ENCODE data around the gene CYB561.
A peak's percentile ranks its signal among the peaks of the same experiment; 100 is the strongest.

CYB561 gene

GRCh38 chr17:63445954-63446752 lies at the start of gene CYB561:
Gene CYB561 (minus strand): TSS chr17:63446306. CDS start chr17:63437547, 8,759 bp downstream.
- peak; percentile 91 for DNase-seq

- no peak for DNase-seq
These were observed 49.4 kb upstream of the CYB561 start for GRCh38 chr17:63495491-63495890.

GRCh38 chr17:63494300-63494928 lies 48.3 kb upstream of the CYB561 start:
- DNase-seq = no peak

GRCh38 chr17:63493411-63493810 lies 47.3 kb upstream of the CYB561 start:
- DNase-seq = no peak

- no peak for DNase-seq
These were observed 46.8 kb upstream of the CYB561 start for GRCh38 chr17:63492940-63493339.

- DNase-seq = no peak
These were observed 46.0 kb upstream of the CYB561 start for GRCh38 chr17:63491977-63492618.

- DNase-seq = no peak
These were observed 45.3 kb upstream of the CYB561 start for GRCh38 chr17:63491413-63491812.

GRCh38 chr17:63490858-63491400 lies 44.8 kb upstream of the CYB561 start:
- no peak for DNase-seq

GRCh38 chr17:63490329-63490728 lies 44.2 kb upstream of the CYB561 start:
- DNase-seq = no peak

- DNase-seq = no peak
These were observed 43.2 kb upstream of the CYB561 start for GRCh38 chr17:63489291-63489690.

GRCh38 chr17:63488851-63489250 lies 42.7 kb upstream of the CYB561 start:
- no peak for DNase-seq

GRCh38 chr17:63487014-63487339 lies 40.9 kb upstream of the CYB561 start:
- DNase-seq = no peak

GRCh38 chr17:63486317-63487013 lies 40.4 kb upstream of the CYB561 start:
- DNase-seq = no peak

- DNase-seq = no peak
These were observed 37.8 kb upstream of the CYB561 start for GRCh38 chr17:63483655-63484575.

- DNase-seq = no peak
These were observed 36.9 kb upstream of the CYB561 start for GRCh38 chr17:63483038-63483437.

- no peak for DNase-seq
These were observed 36.4 kb upstream of the CYB561 start for GRCh38 chr17:63482509-63482908.

GRCh38 chr17:63481488-63481870 lies 35.4 kb upstream of the CYB561 start:
- no peak for DNase-seq

- peak; percentile 46 for DNase-seq
These were observed 34.9 kb upstream of the CYB561 start for GRCh38 chr17:63480826-63481487.

- no peak for DNase-seq
These were observed 34.2 kb upstream of the CYB561 start for GRCh38 chr17:63480192-63480784.

- DNase-seq = no peak
These were observed 33.5 kb upstream of the CYB561 start for GRCh38 chr17:63479495-63480184.

All from NCI-H774 (cell line).